WTC11 (cell line): ENCODE data around the gene CDC16.

Experiments
- CREM ChIP-seq: sonication (generic); formaldehyde crosslinking; IDR thresholded peaks from 2 replicates; pipeline ENCODE4 v1.8.1; 2022; ENCODE audit warnings: mild to moderate bottlenecking, missing genetic modification reagents, moderate library complexity
- JUN ChIP-seq: sonication (generic); formaldehyde crosslinking; IDR thresholded peaks from 2 replicates; pipeline ENCODE4 v1.8.0; 2023; ENCODE audit warnings: mild to moderate bottlenecking, missing genetic modification reagents
- NR1H2 ChIP-seq: sonication (generic); formaldehyde crosslinking; IDR thresholded peaks from 2 replicates; pipeline ENCODE4 v1.9.0; 2021; ENCODE audit warnings: mild to moderate bottlenecking, moderate library complexity, missing genetic modification reagents
- OVOL2 ChIP-seq: fragments of 250-450 bp; sonication (Bioruptor Pico); IDR thresholded peaks from 2 replicates; pipeline ENCODE4 v1.9.0; 2021; ENCODE audit warnings: mild to moderate bottlenecking, borderline replicate concordance
- TF ChIP-seq, protein P1 (sequence below): sonication (generic); formaldehyde crosslinking; IDR thresholded peaks from 2 replicates; pipeline ENCODE4 v1.8.1; 2022; ENCODE audit warnings: low read depth, mild to moderate bottlenecking, moderate library complexity, missing genetic modification reagents, borderline replicate concordance
- TF ChIP-seq, protein P2 (sequence below): sonication (generic); formaldehyde crosslinking; IDR thresholded peaks from 2 replicates; pipeline ENCODE4 v1.8.1; 2023; ENCODE audit warnings: mild to moderate bottlenecking, missing genetic modification reagents, moderate library complexity

DNA sequence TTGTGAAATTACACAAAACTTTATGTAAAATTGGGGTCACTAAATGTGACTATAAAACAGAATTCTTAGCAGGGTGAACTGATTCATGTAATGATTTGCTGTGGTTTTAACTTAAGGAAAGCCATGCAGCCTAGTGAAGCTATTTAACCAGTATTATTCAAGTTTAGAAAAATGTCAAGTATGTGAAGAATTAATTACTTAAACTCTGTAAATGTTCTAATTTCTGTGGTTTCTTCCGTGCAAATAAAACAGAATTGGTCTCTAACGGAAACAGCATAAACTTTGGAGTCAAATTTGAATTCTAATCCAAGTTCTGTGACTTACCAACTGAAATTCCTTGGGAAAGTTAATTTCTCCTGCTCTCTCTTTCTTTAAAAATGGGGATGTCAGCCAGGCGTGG is 13.3 kb downstream of the CDC16 start:
- TF ChIP-seq JUN (CRISPR knock-in tag): no peak
- TF ChIP-seq, protein P1, sequence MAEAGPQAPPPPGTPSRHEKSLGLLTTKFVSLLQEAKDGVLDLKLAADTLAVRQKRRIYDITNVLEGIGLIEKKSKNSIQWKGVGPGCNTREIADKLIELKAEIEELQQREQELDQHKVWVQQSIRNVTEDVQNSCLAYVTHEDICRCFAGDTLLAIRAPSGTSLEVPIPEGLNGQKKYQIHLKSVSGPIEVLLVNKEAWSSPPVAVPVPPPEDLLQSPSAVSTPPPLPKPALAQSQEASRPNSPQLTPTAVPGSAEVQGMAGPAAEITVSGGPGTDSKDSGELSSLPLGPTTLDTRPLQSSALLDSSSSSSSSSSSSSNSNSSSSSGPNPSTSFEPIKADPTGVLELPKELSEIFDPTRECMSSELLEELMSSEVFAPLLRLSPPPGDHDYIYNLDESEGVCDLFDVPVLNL (CRISPR knock-in tag): no peak
- no peak for TF ChIP-seq NR1H2 (CRISPR knock-in tag)
- TF ChIP-seq, protein P2, sequence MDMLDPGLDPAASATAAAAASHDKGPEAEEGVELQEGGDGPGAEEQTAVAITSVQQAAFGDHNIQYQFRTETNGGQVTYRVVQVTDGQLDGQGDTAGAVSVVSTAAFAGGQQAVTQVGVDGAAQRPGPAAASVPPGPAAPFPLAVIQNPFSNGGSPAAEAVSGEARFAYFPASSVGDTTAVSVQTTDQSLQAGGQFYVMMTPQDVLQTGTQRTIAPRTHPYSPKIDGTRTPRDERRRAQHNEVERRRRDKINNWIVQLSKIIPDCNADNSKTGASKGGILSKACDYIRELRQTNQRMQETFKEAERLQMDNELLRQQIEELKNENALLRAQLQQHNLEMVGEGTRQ (CRISPR knock-in tag): no peak
- TF ChIP-seq CREM (CRISPR knock-in tag): no peak
- TF ChIP-seq OVOL2 (CRISPR knock-in tag): no peak
